ENCODE results near the gene CTDSPL.

The CTDSPL gene

GRCh38 chr3:37836589-37836988 is 25.1 kb upstream of the CTDSPL start:
- H3K9me3 ChIP-seq (replicated peaks in 1 of 2; ENCODE audit: control insufficient read depth in 2 of 2, insufficient read depth in 1 of 2, low read depth in 1 of 2, low read length in 2 of 2), result no peaks in the 10 kb centered on the region
- DNase-seq (ENCODE audit: low spot score), result no peak
- H3K4me1 ChIP-seq (ENCODE audit: control insufficient read depth in 2 of 2, insufficient read depth in 1 of 2, low read depth in 1 of 2, low read length in 2 of 2), result no peaks in the 10 kb centered on the region
- H3K79me1 ChIP-seq (ENCODE audit: low read depth, low read length), result no peaks in the 10 kb centered on the region
- H3K4me3 ChIP-seq (ENCODE audit: low read length in 2 of 2), result no peak overlapping the region
- no peak overlapping the region for H4K8ac ChIP-seq (ENCODE audit: low read depth, low read length)
- H3K4me2 ChIP-seq (ENCODE audit: insufficient read depth, low read length, poor library complexity, severe bottlenecking), result no peak overlapping the region
- no peak overlapping the region for H3K4ac ChIP-seq (ENCODE audit: low read length)
- H3K27ac ChIP-seq (replicated peaks; ENCODE audit: low read length), result no peak overlapping the region
- H2AFZ ChIP-seq (ENCODE audit: low read length), result no peak overlapping the region
- H3K36me3 ChIP-seq (replicated peaks in 1 of 2; ENCODE audit: control insufficient read depth in 2 of 2, insufficient read depth in 2 of 2, low read length in 2 of 2), result peaks cover 0 to 1% of the 10 kb centered on the region in 2 donors
- H3K9ac ChIP-seq (ENCODE audit: low read depth, low read length, poor library complexity), result no peak overlapping the region
- no peak overlapping the region for H4K91ac ChIP-seq (ENCODE audit: low read depth, low read length, poor library complexity)
- no peaks in the 10 kb centered on the region for H3K27me3 ChIP-seq (ENCODE audit: control insufficient read depth in 3 of 3, insufficient read depth in 3 of 3, low read depth in 1 of 3, low read length in 3 of 3)
- no CpG with 5 or more reads among the region's 1 CpG for WGBS, 2 donors (ENCODE audit: extremely low coverage in 2 of 2, insufficient read length in 2 of 2, insufficient replicate concordance in 1 of 2)
- no peak overlapping the region for H2AK5ac ChIP-seq (ENCODE audit: low read depth, low read length)
- no peak overlapping the region for H2BK5ac ChIP-seq (ENCODE audit: low read length)
- no peak overlapping the region for H3K23ac ChIP-seq (ENCODE audit: low read depth, low read length, poor library complexity)
- no peak overlapping the region for H3K18ac ChIP-seq (ENCODE audit: low read length)
- H3K14ac ChIP-seq (ENCODE audit: low read length), result no peak overlapping the region
- H2BK120ac ChIP-seq (ENCODE audit: low read depth, low read length), result no peak overlapping the region
- no peak overlapping the region for H2BK12ac ChIP-seq (ENCODE audit: low read length)
- H2BK15ac ChIP-seq (ENCODE audit: low read length), result no peak overlapping the region

DNA sequence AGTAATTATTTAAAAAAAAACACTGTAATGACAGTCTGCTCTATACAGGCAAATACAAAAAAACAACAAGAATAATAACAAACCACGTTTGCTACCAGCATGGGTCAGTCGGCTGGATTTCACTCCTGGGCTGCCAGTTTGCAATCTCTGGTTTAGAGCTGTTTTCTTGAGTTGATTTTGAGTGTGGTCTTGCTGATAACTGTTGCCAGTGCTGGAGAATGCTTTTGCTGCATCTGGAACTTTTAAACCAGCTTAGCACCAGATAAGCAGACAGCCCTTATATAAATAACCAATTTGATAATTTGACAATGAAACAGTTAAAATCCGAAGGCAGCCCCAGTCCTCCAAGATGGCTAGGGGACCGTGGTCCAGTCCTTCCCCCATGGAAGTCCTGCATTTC is 14.0 kb upstream of the CTDSPL start:
- Histone ChIP-seq H3K23ac (ENCODE audit: low read depth, low read length, poor library complexity) (no peak overlapping the region), H3K14ac (ENCODE audit: low read length) (no peak overlapping the region), H2BK12ac (ENCODE audit: low read length) (no peak overlapping the region), H2BK120ac (ENCODE audit: low read depth, low read length) (no peak overlapping the region), H2BK15ac (ENCODE audit: low read length) (no peak overlapping the region), H3K9me3 (replicated peaks in 1 of 2; ENCODE audit: control insufficient read depth in 2 of 2, insufficient read depth in 1 of 2, low read depth in 1 of 2, low read length in 2 of 2) (no peaks in the 10 kb centered on the region), H2AFZ (ENCODE audit: low read length) (no peak overlapping the region), H2BK5ac (ENCODE audit: low read length) (no peak overlapping the region), H3K4ac (ENCODE audit: low read length) (no peak overlapping the region), H4K8ac (ENCODE audit: low read depth, low read length) (no peak overlapping the region), H4K91ac (ENCODE audit: low read depth, low read length, poor library complexity) (no peak overlapping the region), H3K4me3 (ENCODE audit: low read length in 2 of 2) (no peak overlapping the region), H3K4me1 (ENCODE audit: control insufficient read depth in 2 of 2, insufficient read depth in 1 of 2, low read depth in 1 of 2, low read length in 2 of 2) (peaks cover 0 to under 1% of the 10 kb centered on the region in 2 donors), H3K79me1 (ENCODE audit: low read depth, low read length) (no peaks in the 10 kb centered on the region), H3K9ac (ENCODE audit: low read depth, low read length, poor library complexity) (no peak overlapping the region), H3K27me3 (ENCODE audit: control insufficient read depth in 3 of 3, insufficient read depth in 3 of 3, low read depth in 1 of 3, low read length in 3 of 3) (no peaks in the 10 kb centered on the region), H3K4me2 (ENCODE audit: insufficient read depth, low read length, poor library complexity, severe bottlenecking) (no peak overlapping the region), H2AK5ac (ENCODE audit: low read depth, low read length) (no peak overlapping the region), H3K36me3 (replicated peaks in 1 of 2; ENCODE audit: control insufficient read depth in 2 of 2, insufficient read depth in 2 of 2, low read length in 2 of 2) (no peaks in the 10 kb centered on the region), H3K27ac (replicated peaks; ENCODE audit: low read length) (no peak overlapping the region), H3K18ac (ENCODE audit: low read length) (no peak overlapping the region)
- WGBS, 2 donors (ENCODE audit: extremely low coverage in 2 of 2, insufficient read length in 2 of 2, insufficient replicate concordance in 1 of 2), result no CpG with 5 or more reads among the region's 4 CpGs
- DNase-seq (ENCODE audit: low spot score), result no peak

DNA sequence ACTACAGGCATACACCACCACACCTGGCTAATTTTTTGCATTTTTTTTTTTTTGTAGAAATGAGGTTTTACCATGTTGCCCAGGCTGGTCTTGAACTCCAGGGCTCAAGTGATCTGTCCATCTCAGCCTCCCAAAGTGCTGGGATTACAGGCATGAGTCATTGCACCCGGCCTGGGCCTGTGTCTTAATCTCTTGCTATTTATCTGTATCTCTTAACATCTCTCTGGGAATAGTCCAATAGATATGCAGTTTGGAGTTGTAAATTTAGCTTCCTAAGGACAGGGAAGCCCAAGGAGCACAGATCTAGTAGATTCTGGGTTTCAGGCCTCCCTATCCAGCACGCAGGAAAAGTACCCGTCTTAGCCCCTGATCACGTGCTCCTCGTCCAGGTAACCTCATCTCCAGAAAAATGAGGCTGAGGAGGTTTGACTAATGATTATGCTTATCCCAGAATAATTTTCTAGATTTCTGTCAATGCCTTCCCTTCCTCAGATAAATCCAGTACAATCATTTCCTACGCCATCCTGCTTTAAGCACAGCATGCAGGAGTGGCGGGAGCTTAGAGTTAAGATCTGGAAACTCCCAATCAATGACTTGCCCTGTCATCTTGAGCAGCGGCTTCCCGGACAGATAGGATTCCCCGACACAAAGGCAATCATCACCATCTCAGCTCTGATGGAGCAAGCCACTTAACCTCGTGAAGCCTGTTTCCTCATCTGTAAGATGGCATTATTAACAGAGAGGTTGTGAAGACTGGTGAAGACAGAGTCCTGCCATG is 12.3 kb upstream of the CTDSPL start:
- Histone ChIP-seq H2AFZ (ENCODE audit: low read length) (no peak overlapping the region), H3K4ac (ENCODE audit: low read length) (no peak overlapping the region), H3K27me3 (ENCODE audit: control insufficient read depth in 3 of 3, insufficient read depth in 3 of 3, low read depth in 1 of 3, low read length in 3 of 3) (no peaks in the 10 kb centered on the region), H2BK120ac (ENCODE audit: low read depth, low read length) (no peak overlapping the region), H3K9ac (ENCODE audit: low read depth, low read length, poor library complexity) (no peak overlapping the region), H3K4me2 (ENCODE audit: insufficient read depth, low read length, poor library complexity, severe bottlenecking) (no peak overlapping the region), H4K8ac (ENCODE audit: low read depth, low read length) (no peak overlapping the region), H3K23ac (ENCODE audit: low read depth, low read length, poor library complexity) (no peak overlapping the region), H2BK15ac (ENCODE audit: low read length) (no peak overlapping the region), H3K9me3 (replicated peaks in 1 of 2; ENCODE audit: control insufficient read depth in 2 of 2, insufficient read depth in 1 of 2, low read depth in 1 of 2, low read length in 2 of 2) (no peaks in the 10 kb centered on the region), H3K4me1 (ENCODE audit: control insufficient read depth in 2 of 2, insufficient read depth in 1 of 2, low read depth in 1 of 2, low read length in 2 of 2) (peaks cover 0 to 1% of the 10 kb centered on the region in 2 donors), H3K14ac (ENCODE audit: low read length) (no peak overlapping the region), H2BK12ac (ENCODE audit: low read length) (no peak overlapping the region), H3K36me3 (replicated peaks in 1 of 2; ENCODE audit: control insufficient read depth in 2 of 2, insufficient read depth in 2 of 2, low read length in 2 of 2) (no peaks in the 10 kb centered on the region), H3K18ac (ENCODE audit: low read length) (no peak overlapping the region), H3K4me3 (ENCODE audit: low read length in 2 of 2) (no peak overlapping the region), H3K79me1 (ENCODE audit: low read depth, low read length) (no peaks in the 10 kb centered on the region), H2BK5ac (ENCODE audit: low read length) (no peak overlapping the region), H4K91ac (ENCODE audit: low read depth, low read length, poor library complexity) (no peak overlapping the region), H2AK5ac (ENCODE audit: low read depth, low read length) (no peak overlapping the region), H3K27ac (replicated peaks; ENCODE audit: low read length) (no peak overlapping the region)
- no CpG with 5 or more reads among the region's 11 CpGs for WGBS, 2 donors (ENCODE audit: extremely low coverage in 2 of 2, insufficient read length in 2 of 2, insufficient replicate concordance in 1 of 2)
- no peak for DNase-seq (ENCODE audit: low spot score)

- Histone ChIP-seq H3K9me3 (replicated peaks in 1 of 2; ENCODE audit: control insufficient read depth in 2 of 2, insufficient read depth in 1 of 2, low read depth in 1 of 2, low read length in 2 of 2) (no peaks in the 10 kb centered on the region), H4K91ac (ENCODE audit: low read depth, low read length, poor library complexity) (no peak overlapping the region), H3K27ac (replicated peaks; ENCODE audit: low read length) (no peak overlapping the region), H2AK5ac (ENCODE audit: low read depth, low read length) (no peak overlapping the region), H2BK120ac (ENCODE audit: low read depth, low read length) (no peak overlapping the region), H3K18ac (ENCODE audit: low read length) (no peak overlapping the region), H2AFZ (ENCODE audit: low read length) (no peak overlapping the region), H3K36me3 (replicated peaks in 1 of 2; ENCODE audit: control insufficient read depth in 2 of 2, insufficient read depth in 2 of 2, low read length in 2 of 2) (no peaks in the 10 kb centered on the region), H3K27me3 (ENCODE audit: control insufficient read depth in 3 of 3, insufficient read depth in 3 of 3, low read depth in 1 of 3, low read length in 3 of 3) (no peaks in the 10 kb centered on the region), H3K14ac (ENCODE audit: low read length) (no peak overlapping the region), H3K4me1 (ENCODE audit: control insufficient read depth in 2 of 2, insufficient read depth in 1 of 2, low read depth in 1 of 2, low read length in 2 of 2) (peaks cover 0 to 1% of the 10 kb centered on the region in 2 donors), H3K9ac (ENCODE audit: low read depth, low read length, poor library complexity) (no peak overlapping the region), H2BK12ac (ENCODE audit: low read length) (no peak overlapping the region), H4K8ac (ENCODE audit: low read depth, low read length) (no peak overlapping the region), H3K4ac (ENCODE audit: low read length) (no peak overlapping the region), H3K79me1 (ENCODE audit: low read depth, low read length) (no peaks in the 10 kb centered on the region), H3K4me2 (ENCODE audit: insufficient read depth, low read length, poor library complexity, severe bottlenecking) (no peak overlapping the region), H2BK5ac (ENCODE audit: low read length) (no peak overlapping the region), H2BK15ac (ENCODE audit: low read length) (no peak overlapping the region), H3K23ac (ENCODE audit: low read depth, low read length, poor library complexity) (no peak overlapping the region), H3K4me3 (ENCODE audit: low read length in 2 of 2) (no peak overlapping the region)
- no peak for DNase-seq (ENCODE audit: low spot score)
- no CpG with 5 or more reads among the region's 1 CpG for WGBS, 2 donors (ENCODE audit: extremely low coverage in 2 of 2, insufficient read length in 2 of 2, insufficient replicate concordance in 1 of 2)
These were observed 9.6 kb upstream of the CTDSPL start for GRCh38 chr3:37852097-37852496.

All from neuronal stem cell (in vitro differentiated cells).